ENCODE data around the gene PTPRJ. TPM values are rescaled to one million over a fixed set of nuclear protein-coding genes. Genes with fewer than 3 reads are reported as not detected.
"Not testable (repeated sequence)": the region's sequence is repeated elsewhere in the genome, so short reads cannot be mapped to it uniquely, and the experiment has no call there.

PTPRJ gene
- total RNA-seq = 120 and 214 TPM in 2 replicates

DNA sequence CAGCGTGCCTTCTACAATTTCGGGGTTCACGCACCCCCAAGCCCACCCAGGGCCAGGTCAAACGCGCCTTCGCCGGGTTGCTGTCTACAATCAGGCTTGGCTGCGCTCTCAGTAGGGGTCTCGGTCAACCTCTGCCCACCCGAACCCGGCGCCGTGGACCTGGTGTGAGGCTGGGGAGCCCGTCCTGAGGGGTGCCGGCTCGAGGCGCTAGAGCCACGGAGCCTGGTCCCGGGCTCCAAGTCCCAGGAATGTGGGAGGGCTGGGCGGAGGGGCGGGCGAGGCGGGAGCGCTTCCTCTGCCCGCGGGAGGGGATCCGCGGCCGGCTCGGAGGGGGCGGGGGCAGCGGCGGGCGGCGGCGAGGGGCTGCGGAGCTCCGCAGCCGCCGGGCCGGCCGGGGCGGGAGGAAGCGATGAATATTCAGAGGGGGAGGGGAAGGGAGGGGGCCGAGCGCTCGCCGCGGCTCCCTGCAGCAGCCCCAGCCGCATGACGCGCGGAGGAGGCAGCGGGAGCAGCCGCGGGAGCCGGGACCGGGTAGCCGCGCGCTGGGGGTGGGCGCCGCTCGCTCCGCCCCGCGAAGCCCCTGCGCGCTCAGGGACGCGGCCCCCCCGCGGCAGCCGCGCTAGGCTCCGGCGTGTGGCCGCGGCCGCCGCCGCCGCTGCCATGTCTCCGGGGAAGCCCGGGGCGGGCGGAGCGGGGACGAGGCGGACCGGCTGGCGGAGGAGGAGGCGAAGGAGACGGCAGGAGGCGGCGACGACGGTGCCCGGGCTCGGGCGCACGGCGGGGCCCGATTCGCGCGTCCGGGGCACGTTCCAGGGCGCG, at the start of gene PTPRJ:
PTPRJ (plus strand) TSS at position 472 of the 819 bp plus-strand sequence. CDS start 354 bp downstream, outside the sequence.
- no peak for DNase-seq (ENCODE audit: low read depth)

DNA sequence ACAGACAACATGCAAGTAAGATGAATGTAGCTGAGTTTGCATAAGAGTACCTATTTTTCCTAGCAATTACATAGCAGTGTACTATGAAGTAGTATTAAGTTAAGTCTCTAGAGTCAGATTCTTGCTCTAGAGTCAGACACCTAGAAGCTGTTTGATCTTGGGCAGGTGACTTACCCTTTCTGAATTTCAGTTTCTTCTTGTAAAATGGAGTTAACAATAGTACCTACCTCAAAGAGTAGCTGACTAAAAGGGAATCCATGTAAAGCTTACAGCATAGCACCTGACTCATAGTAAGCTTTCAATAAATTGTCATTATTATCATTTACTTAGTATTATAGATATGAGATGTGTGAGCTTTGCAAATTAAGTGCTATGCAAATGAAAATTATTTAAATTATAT, 47.8 kb upstream of the PTPRJ start:
- DNase-seq (ENCODE audit: low read depth) = no peak

DNA sequence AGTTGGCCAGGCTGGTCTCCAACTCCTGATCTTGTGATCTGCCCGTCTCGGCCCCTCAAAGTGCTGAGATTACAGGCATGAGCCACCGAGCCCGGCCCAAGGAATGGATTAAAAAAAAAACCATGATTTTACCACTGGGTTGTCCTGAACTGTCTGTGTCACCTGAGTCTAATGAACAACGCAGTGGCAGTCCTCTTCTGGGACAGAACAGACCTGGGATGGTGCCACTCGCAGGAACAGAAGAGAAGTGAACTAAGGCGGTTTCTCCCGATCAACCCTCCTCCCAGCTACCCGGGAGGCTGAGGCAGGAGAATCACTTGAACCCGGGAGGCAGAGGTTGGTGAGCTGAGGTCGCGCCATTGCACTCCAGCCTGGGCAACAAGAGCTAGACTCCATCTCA, 46.6 kb upstream of the PTPRJ start:
- DNase-seq (ENCODE audit: low read depth) = not testable (repeated sequence)

DNA sequence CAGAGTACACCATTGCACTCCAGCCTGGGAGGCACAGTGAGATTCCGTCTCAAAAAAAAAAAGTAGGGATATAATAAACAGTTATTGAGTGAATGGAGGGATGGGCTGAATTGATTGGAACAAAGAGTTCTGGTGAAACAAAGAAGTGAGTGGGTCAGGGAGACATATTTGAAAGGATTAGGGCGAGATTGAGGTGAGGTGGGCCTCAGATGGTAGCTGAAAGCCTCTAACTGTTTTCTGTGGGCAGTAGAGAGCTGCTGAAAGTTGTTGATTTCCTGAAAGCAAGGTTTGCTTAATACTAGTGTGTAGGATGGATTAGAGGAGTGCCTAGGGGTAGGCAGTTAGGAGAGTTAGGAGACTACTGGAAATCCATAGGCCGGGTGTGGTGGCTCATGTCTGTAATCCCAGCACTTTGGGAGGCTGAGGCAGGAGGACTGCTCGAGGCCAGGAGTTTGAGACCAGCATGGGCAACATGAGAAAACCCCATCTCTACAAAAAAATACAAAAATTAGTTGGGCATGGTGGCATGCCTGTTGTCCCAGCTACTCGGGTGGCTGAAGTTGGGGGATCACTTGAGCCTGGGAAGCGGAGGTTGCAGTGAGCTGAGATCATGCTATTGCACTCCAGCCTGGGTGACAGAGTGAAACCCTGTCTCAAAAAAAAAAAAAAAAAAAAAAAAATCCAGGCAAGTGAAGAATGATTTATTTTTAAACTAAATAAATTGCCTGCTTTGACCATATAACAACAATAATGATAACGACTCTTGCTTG, 41.4 kb upstream of the PTPRJ start:
- no peak for DNase-seq (ENCODE audit: low read depth)

DNA sequence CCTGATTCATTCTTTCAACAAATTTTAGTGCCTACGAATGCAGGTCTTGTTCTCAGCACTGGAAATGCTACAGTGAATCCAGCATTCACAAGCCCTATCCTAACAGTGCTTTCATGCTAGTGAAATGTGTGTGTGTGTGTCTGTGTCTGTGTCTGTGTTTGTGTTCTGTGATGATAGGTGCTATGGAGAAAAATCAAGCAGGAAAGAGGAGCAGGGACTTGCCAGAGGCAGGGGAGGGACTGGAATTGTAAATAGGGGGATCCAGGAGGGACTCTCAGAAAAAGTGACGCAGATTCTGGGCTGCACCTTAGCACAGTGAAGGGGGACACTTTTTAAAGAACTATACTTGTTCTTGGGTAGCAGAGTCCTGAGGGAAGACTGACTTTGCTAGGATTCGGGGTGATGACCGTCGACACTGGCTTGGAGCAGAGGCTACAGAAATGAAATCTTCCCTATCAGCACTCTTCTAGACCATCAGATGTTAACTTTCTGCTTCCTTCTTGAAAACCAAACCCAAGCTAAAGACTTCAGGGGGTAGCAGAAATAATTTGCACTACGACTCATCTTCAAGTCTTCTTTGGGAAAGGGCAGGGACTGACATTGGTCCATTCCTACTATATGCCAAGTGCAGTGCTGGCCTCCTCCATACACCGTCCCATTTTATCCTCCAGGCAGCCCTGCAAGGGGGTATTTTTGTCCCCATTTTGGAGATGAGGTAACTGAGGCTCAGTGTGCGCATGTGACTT, 39.3 kb upstream of the PTPRJ start:
- no peak for DNase-seq (ENCODE audit: low read depth)

DNA sequence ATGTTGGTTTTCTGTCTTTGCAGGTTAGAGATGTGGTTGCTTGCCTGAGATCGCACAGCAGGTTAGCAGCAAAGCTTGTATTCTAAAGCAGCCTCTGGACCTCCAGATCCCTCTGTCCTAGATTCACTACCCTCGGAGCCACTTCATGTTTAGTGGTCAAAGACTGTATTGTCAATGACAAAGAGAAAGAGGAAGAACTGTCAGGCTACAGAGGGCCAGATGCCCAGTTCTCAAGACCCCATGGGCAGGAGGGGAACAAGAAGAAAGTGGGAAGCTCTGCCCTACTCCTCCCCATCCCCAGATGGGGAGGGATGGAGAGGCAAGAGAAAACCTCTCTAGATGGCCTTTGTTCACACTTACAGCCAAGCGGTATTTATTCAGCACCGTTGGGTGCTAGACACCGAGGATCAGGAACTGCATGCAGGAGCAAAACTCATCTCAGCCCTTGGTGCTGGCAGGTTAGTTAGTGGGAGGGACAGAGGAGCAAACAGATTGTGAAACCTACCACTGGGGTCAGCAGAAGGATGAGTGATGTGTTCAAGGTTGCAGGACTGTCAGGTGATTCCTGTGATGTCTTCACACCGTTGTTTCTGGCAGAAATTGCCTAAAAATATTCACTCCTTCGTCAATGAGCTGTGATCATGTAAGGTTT, 38.3 kb upstream of the PTPRJ start:
- peak; percentile 59 for DNase-seq (ENCODE audit: low read depth)

DNA sequence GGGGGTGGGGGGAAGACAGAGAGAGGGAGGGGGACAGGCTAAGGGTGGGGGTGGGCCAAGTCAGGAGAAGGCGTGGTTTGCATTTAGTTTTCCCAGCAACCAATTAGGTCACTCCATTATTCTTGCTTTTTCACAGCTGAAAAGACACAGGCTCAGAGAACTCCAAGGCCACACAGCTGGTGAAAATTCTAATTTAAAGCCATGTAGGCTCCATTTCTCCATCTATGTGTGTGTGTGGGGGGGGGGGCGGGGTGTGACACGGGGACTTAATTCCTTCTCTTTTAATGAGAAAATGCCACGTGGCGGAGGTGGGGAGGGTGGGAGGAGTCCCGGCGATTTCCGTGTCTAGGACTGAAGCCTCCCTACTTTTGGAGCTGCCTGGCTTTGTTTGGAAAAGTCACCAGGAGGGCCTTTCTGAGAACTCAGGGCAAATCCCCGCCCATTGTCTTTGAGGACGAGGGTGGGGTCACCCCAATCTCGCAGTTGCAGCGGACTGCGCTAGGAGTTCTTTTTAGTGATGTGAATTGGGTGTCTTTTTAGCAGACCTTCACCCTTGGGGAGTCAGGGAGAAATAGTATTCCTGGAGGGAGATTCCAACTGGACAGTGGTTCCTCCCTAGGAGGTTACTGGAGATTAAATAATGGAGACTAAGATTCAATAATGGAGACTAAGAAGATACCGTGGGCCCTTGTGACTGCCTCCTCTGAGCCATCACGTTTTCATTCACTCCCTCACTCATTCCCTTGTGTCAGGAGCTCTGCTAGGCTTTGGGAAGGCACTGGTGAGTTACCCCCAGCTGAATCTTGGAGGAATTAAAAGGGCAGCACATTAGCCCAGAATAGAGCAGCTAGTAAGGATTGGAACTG, 36.4 kb upstream of the PTPRJ start:
- no peak for DNase-seq (ENCODE audit: low read depth)

DNA sequence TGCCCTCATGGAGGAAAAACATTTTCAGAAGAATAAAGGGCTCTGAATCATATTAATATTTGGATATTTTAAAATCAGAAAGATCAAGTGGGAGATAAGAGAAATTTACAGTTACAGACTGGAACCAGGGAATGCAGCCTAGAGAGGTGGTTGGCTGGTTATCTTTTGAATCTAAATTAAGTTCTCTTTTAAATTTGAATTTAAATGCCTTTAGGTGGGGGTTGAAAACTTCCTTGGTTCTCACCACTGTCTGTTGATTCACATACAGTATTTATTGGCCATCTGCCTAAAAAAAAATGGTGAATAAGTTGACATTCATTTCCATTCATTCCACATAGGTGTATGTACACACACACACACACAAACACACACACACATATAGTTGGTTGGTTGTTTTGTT, 35.7 kb upstream of the PTPRJ start:
- no peak for DNase-seq (ENCODE audit: low read depth)

DNA sequence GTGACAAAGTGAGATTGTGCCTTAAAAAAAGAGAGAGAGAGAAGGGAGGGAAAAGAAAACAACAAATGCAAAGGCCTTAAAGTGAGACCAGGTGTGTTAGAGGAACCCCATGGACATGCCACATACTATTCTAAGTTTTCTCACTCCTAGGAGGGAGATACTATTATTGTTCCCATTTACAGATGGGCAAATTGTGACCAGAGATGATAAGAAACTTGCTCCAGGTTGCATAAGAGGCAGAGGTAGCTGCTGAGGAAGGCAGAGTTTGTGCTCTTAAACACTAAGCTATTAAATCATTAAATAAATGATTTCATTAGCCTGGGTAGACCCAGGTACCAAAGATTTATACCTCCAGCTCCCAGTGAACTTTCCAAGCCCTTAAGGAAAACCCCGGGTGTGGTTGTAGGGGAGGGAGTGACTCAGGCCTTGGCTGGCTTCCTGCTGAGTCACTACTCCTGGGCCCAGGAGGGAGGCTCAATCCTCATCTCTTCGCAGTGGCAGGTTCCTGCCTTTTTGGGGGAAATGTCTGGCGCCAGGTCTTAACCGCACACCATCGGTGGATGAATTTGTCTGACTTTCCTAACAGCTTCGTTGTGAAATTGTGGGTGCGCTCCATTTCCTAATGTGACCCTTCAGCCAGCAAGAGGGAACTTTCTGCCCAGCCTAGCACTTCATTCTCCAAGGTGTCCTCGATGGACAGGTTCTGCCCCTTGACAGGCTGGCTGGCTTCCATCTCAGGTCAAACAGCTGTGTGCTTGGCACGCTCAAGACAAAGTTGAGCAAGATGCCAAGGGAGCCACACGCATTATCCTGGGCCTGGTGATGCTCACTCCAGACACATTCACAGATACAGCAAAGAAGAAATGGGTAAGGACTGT, 33.4 kb upstream of the PTPRJ start:
- DNase-seq (ENCODE audit: low read depth) = peak; percentile 99

DNA sequence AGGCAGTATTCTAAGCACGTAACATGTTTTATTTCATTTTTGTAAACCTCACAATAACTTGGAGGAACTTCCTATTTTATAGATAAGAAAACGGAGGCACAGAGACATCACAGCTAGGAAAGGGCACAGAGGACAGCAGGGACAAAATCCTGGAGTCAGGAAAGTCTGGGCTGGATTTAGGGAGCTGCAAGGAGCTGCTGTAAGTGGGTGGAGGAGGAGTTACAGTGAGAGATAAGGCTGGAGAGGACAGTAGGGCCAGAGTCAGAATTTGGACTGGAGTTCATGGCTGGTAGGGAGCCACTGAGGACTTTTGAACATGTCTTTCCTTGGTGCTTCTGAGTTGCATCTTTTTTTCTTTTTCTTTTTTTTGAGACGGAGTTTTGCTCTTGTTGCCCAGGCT, 32.2 kb upstream of the PTPRJ start:
- DNase-seq (ENCODE audit: low read depth) = no peak

DNA sequence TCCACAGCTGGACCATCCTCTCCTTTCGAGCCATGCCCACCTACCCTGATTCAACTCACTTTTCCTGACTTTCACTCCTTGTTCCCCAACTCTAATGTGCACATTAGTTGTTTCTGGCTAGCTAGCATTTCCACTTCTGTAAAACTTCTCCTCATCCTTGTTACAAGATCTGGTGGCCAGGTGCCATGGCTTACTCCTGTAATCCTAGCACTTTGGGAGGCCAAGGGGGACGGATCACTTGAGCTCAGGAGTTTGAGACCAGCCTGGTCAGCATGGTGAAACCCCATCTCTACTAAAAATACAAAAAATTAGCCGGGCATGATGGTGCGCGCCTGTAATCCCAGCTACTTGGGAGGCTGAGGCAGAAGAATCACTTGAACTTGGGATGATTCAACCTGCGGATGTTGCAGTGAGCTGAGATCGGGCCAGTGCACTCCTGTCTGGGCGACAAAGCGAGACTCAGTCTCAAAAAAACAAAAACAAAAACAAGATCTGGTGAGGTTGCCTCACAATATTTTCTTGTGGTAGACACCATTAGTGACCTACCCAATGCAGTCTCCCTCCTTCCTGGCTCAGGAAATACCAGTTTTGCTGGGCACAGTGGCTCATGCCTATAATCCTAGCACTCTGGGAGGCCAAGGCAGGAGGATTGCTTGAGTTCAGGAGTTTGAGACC, 31.2 kb upstream of the PTPRJ start:
- not testable (repeated sequence) for DNase-seq (ENCODE audit: low read depth)

DNA sequence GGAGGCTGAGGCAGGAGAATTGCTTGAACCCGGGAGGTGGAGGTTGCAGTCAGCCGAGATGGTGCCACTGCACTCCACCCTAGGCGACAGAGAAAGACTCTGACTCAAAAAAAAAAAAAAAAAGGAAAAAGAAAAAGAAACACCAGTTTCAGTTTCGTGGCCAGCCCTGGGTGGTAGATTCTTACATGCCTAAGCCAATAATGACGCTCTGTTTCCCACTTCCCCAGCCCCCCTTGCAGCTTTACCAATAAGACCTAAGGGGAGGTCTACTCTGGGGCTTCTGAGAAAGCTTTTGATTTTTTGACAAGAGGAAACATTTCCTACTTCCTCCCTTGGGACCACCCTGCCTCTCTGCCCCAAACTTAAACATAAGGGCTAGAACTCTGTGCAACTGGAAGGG, 30.0 kb upstream of the PTPRJ start:
- DNase-seq (ENCODE audit: low read depth) = no peak

DNA sequence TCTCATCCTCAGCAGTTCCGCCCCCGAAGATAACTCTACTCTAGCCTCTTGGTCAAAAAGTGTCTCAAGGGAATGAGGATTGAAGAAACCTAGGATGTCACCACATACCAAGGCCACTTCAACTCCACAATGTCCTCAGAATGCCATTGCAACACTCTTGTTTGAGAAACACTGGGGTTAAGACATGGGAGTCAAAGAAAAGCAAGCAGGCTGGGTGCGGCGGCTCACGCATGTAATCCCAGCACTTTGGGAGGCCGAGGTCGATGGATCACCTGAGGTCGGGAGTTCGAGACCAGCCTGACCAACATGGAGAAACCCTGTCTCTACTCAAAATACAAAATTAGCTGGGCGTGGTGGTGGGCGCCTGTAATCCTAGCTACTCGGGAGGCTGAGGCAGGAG, 28.9 kb upstream of the PTPRJ start:
- DNase-seq (ENCODE audit: low read depth) = not testable (repeated sequence)

DNA sequence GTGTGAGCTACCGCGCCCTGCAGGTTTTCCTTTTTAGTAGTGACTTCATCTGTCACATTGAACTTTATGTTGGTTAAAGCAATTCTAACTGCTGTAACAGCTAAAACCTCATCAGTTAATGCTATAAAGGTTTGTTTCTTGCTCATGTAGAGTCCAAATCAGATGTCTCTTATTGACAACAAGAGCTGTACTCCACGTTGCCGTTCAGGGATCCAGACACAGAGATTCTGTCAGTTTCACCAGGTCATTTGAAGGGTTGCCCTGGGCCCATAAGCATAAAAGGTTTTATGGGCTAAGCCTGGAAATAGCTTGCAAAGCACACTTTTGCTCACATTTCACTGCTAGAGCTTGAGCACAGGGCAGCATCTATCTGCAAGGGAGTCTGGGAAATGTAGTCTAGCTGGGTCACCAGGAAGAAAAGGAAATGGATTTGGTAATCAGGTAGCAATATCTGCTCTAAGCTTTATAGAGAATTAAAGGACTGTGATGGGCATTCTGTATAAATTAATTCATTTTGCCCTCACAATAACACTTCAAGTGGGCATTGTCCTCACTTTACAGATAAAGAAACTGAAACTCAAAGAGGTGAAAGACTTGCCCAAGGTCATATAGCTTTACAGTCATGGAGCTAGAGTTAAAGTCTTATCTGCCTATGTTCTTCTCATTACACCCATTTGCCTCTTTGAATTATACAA, 25.2 kb upstream of the PTPRJ start:
- DNase-seq (ENCODE audit: low read depth) = no peak

DNA sequence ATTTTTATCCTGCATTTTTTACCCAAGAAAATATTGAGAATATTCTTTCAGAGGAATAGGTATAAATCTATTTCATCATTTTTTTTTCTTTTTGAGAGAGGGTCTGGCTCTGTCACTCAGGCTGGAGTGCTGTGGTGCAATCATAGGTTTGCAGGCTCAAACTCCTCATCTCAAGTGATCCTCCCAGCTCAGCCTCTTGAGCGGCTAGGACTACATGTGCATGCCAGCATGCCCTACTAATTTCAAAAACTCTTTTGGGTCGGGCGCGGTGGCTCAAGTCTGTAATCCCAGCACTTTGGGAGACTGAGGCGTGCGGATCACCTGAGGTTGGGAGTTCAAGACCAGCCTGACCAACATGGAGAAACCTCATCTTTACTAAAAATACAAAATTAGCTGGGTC, 20.3 kb upstream of the PTPRJ start:
- no peak for DNase-seq (ENCODE audit: low read depth)

DNA sequence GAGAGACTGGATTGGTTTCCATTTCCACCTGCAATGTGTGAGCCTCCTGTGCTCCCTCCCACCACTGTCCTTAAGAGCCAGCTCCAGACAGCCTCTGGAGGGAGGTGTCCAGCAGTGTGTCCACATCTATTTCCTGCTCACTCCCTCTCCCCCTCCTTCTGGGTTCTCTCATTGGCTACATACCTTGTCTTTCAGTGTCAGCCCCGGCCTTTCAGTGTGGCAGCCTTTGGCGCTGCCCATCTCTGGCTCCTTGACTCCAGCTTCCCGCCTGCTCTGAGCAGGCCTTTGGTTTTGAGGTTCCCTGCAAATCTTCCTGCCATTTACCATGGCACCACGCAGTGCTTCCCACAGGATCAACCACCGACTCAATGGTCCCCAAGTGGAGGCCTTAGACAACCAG, 19.0 kb upstream of the PTPRJ start:
- DNase-seq (ENCODE audit: low read depth) = no peak

DNA sequence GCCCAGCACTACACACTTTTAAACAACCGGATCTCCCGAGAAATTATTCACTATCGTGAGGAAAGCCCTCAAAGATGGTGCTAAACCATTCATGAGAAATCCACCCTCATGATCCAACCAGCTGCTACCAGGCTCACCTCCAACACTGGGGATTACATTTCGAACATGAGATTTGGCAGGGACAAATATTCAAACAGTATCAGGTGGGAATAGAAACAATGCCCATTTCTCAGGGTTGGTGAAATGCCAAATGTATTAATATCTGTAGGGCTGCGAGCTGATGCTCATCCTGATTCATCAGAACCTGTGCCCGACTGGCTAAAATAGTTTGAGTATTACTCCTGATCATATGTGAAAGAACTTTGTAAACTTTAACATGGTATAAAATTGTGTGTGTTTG, 15.8 kb upstream of the PTPRJ start:
- DNase-seq (ENCODE audit: low read depth) = no peak

All from renal cortical epithelial cell (primary cell).